ENCODE measurements around the gene THBS4.

THBS4 gene

GRCh38 chr5:80031109-80031508 lies 4.0 kb upstream of the THBS4 start:
- no peak for TF ChIP-seq CTCF (IDR thresholded peaks at IDR 0.05; ENCODE audit: low read depth, low read length, missing control alignments)

GRCh38 chr5:80033513-80033912 lies 1.6 kb upstream of the THBS4 start:
- TF ChIP-seq CTCF (IDR thresholded peaks at IDR 0.05; ENCODE audit: low read depth, low read length, missing control alignments), result no peak
- no peak overlapping the region for H3K4me3 ChIP-seq (ENCODE audit: low read depth, low read length)
- no peak for DNase-seq (ENCODE audit: low read depth)

More at GRCh38 chr5:80031109-80031508, 4.0 kb upstream of the THBS4 start:
- no peak for DNase-seq (ENCODE audit: low read depth)
- H3K4me3 ChIP-seq (ENCODE audit: low read depth, low read length), result no peak overlapping the region

GRCh38 chr5:80034559-80034958 lies 589 bp upstream of the THBS4 start:
- DNase-seq (ENCODE audit: low read depth), result no peak
- TF ChIP-seq CTCF (IDR thresholded peaks at IDR 0.05; ENCODE audit: low read depth, low read length, missing control alignments), result no peak
- H3K4me3 ChIP-seq (ENCODE audit: low read depth, low read length), result no peak overlapping the region

GRCh38 chr5:80035839-80036238 lies 691 bp downstream of the THBS4 start:
- no peak overlapping the region for H3K4me3 ChIP-seq (ENCODE audit: low read depth, low read length)
- TF ChIP-seq CTCF (IDR thresholded peaks at IDR 0.05; ENCODE audit: low read depth, low read length, missing control alignments), result no peak
- DNase-seq (ENCODE audit: low read depth), result no peak

GRCh38 chr5:80036615-80037014 lies 1.5 kb downstream of the THBS4 start:
- no peak overlapping the region for H3K4me3 ChIP-seq (ENCODE audit: low read depth, low read length)
- no peak for TF ChIP-seq CTCF (IDR thresholded peaks at IDR 0.05; ENCODE audit: low read depth, low read length, missing control alignments)
- DNase-seq (ENCODE audit: low read depth), result no peak

- peak; percentile 35 for DNase-seq (ENCODE audit: low read depth)
- TF ChIP-seq CTCF (IDR thresholded peaks at IDR 0.05; ENCODE audit: low read depth, low read length, missing control alignments), result no peak
- no peak overlapping the region for H3K4me3 ChIP-seq (ENCODE audit: low read depth, low read length)
Observed at GRCh38 chr5:80037366-80037765, 2.2 kb downstream of the THBS4 start.

GRCh38 chr5:80039650-80040049 lies 4.5 kb downstream of the THBS4 start:
- H3K4me3 ChIP-seq (ENCODE audit: low read depth, low read length), result no peak overlapping the region
- no peak for TF ChIP-seq CTCF (IDR thresholded peaks at IDR 0.05; ENCODE audit: low read depth, low read length, missing control alignments)
- no peak for DNase-seq (ENCODE audit: low read depth)
